GM18867 (cell line): ENCODE data around the gene NDUFAF3.

Experiments
- ATAC-seq: cut with Tn5 transposase; IDR thresholded peaks from one replicate; pipeline ENCODE4 v1.9.1; 2021; ENCODE audit warnings: mild to moderate bottlenecking, moderate library complexity; ENCODE audit not compliant: unreplicated experiment

NDUFAF3 gene, protein sequence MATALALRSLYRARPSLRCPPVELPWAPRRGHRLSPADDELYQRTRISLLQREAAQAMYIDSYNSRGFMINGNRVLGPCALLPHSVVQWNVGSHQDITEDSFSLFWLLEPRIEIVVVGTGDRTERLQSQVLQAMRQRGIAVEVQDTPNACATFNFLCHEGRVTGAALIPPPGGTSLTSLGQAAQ

DNA sequence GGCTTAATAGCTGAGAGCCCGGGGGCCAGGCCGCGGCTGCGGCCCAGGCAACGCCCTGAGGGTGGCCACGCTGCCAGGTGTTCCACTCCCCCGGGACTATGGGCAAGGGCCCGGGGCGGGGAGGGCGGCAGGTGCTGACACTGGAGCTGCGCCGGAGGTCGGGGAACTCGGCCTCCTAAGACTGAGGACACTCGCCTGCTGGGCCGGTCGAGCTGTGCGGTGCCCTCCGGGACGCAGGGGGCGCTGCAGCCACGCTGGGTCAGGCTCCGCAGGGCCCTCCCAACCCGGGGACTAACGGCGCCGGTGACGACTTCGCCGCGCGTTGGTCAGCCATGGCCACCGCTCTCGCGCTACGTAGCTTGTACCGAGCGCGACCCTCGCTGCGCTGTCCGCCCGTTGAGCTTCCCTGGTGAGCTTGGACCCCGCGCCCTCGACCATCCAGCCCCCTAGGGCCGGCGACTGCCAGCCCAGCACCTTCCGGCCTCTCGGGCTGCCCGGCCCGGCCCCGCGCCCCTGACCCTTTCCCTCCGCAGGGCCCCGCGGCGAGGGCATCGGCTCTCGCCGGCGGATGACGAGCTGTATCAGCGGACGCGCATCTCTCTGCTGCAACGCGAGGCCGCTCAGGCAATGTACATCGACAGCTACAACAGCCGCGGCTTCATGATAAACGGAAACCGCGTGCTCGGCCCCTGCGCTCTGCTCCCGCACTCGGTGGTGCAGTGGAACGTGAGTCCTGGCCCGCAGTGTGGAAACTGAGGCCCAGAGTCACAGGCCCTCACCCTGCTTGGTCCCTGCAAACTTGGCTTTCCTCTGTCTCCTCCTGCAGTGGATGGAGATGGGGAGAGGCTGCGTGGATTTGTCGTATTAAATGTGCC is at the start of gene NDUFAF3:
NDUFAF3 (plus strand) TSS at position 309 of the 875 bp plus-strand sequence; CDS start at position 333, 24 bp downstream.
- ATAC-seq: peak; percentile 53

DNA sequence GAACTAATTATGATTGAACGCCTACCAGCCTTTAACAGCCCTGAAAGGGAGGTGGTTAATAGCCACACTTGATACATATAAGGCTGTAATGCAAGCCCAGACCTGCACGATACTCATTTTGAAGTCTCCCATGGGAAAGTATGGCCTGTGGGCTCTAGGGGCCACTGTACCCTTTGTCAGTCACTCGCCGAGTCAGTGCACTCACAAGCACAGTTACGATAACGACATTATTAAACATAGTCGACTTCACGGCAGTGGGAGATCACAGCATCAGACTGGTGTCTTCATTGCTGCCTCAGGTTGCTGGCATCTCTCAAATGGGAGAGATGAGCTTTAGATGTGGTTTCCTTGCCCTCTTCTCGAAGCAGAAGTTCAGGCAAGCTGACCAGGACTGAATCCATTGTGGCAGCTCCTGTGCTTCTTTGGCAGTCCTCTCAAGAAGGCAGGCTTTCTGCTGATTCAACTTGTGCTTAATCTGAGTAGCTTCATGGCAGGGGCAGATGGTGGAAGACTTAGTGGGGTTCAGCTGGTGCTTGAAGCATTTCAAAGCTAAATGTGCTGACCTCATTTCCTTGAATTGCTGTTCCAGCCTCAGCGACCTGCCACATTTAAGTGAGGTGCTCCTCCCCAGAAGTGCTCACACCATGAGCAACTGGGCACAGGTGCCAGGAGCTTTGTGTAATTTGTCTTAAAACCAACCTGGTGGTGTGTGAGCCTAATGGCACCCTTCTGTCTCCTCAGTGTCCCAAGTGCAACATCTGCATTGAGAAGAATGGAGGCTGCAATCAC is 47.7 kb upstream of the NDUFAF3 start:
- no peak for ATAC-seq

DNA sequence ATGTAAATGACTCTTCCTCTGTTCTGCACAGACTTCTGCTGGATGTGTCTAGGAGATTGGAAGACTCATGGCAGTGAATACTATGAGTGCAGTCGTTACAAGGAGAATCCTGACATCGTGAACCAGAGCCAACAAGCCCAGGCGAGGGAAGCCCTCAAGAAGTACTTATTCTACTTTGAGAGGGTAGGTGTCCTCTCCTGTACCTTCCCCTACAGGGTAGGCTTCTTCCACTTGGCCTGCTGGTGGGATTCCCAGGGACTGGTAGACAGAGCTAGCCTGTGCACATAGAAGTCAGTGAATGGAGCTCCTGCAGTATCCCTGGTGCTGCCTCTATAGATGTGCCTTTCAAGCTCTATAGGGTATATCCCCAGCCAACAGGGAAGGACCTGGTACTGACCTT is 42.5 kb upstream of the NDUFAF3 start:
- no peak for ATAC-seq

DNA sequence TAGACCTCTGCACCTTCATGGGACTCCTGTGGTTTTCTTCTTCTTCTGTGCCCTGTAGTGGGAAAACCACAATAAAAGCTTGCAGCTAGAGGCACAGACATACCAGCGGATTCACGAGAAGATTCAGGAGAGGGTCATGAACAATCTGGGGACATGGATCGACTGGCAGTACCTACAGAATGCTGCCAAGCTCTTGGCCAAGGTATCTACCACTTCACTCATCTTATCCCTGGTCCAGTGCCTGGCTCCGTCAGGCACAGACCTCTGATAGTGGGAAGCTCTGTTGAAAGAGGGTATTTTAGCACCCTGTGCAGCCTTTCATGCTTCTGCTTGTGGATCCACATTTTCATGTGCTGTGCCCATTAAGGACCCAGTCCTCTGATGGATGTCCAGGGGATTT is 41.6 kb upstream of the NDUFAF3 start:
- ATAC-seq: no peak

DNA sequence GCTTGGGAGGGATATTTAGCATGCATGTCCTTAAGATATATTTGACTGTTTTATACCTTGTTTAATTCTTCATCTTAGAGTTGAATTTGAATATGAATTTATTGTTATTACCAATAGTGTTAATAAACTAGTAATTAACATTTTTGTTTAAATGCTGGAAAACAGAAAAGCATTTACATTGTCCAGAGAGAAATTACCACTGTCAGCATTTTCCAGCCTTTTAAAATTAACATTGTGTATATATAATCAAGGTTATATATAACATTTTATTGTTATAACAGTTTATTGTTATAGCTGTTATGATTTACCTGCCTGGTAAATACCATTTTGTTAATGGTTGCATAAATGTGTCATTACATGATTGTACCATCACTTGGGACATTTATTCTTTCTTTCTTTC is 39.9 kb upstream of the NDUFAF3 start:
- no peak for ATAC-seq

DNA sequence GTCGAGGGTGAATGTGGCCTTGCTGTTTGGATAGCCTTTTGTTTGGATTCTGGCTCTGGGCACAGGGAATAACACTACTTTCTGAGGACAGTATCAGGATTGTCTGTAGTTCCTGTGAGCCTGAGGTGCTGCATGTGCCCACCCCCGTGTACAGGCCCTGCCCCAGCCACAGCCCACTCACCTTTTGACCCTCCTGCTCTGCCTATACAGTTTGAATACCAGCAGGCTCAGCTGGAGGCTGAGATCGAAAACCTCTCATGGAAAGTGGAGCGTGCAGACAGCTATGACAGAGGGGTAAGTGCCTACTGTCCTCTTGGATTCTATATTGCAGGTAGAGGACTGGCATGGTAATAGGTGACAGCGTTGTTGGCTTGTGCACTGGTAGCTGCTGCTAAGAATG is 39.2 kb upstream of the NDUFAF3 start:
- ATAC-seq: no peak

DNA sequence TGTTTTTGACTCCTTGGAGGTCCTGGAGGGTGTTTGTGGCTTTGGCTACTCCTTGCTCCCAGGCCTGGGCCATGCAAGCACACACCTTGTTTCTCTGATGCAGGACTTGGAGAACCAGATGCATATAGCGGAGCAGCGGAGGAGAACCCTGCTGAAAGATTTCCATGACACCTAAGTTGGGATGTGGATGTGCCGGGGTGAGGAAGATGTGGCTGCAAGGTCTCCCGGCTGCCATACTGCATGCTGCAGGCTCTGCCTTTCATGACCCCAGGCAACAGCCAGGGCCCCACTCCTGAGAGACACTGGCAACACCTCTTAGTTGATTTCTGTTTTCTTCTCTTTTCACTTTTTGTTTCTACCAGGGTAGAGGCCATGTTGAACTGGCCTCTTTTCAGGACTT is 38.8 kb upstream of the NDUFAF3 start:
- no peak for ATAC-seq

DNA sequence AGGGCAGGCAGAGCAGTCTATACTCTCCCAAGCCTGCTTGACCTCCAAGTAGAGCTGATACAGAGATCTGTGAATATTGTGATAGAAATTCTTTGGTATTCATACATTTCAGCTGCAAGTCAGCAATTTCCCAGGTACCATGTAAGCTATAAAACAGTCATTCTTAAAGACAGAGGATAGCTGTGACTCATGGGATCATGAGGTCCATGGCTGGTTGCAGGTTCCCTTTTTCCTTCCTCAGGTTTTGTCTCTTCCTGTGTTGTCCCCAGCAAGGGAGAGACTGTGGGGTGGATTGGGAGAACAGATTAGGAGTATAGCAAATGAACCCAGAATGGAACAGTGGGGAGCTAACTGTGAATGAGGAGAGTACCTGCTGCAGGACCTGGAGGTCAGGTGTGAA is 37.3 kb upstream of the NDUFAF3 start:
- ATAC-seq: no peak

DNA sequence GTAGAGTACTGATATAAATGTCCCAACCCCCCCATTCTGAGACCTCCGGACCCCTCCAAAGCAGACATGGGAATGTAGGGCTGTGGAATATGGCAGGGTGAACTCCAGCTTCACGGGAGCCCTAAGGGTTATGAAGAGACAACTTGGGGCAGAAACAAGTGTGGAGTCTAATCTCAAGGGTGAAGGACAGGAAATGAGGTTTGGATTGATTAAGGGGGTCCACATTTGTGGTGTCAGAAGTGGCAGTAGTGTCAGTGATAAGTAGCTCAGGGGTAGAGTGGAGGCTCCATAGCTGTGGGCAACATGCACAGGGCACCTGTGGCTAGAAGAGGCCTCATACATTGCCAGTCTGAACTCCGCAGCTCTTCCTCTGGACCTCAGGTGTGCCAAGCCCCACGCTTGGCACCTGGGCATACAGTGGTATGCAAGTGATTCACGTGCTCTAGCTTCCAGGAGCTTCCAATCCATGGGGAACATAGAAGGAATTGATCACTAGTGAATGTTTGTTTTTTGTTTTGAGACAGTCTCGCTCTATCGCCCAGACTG is 36.0 kb upstream of the NDUFAF3 start:
- no peak for ATAC-seq

DNA sequence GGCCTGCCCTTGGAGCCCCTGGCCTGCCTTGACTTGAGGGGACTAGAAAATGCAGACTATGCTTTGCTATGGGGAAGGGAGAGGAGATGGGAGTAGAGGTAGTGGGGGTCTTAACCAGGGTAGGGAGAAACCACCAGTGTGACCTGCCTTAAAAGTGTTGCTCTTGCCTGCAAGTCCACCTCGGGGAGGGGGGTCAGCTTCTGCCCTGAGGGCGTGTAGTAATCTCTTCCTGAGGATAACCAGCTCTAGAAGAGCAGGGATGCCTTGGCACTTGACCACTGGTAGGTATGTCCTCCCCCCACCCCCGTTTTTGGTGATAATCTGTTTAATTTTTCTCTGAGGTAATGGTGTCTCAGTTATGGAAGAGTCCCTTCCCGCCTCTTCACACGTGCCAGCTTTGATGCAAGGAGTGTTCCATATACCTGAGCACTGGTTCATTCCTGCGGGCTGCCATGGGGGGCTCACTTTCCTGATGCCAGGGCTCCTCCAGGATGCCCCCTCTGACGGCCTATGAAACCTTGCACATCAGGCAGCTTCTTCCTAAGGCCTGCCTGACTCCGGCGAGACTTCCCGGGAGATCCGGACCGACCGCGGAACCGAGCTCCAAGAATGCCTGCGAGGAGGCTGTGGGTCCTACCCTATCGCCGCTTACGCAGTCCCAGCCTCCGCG is 32.7 kb upstream of the NDUFAF3 start:
- no peak for ATAC-seq

DNA sequence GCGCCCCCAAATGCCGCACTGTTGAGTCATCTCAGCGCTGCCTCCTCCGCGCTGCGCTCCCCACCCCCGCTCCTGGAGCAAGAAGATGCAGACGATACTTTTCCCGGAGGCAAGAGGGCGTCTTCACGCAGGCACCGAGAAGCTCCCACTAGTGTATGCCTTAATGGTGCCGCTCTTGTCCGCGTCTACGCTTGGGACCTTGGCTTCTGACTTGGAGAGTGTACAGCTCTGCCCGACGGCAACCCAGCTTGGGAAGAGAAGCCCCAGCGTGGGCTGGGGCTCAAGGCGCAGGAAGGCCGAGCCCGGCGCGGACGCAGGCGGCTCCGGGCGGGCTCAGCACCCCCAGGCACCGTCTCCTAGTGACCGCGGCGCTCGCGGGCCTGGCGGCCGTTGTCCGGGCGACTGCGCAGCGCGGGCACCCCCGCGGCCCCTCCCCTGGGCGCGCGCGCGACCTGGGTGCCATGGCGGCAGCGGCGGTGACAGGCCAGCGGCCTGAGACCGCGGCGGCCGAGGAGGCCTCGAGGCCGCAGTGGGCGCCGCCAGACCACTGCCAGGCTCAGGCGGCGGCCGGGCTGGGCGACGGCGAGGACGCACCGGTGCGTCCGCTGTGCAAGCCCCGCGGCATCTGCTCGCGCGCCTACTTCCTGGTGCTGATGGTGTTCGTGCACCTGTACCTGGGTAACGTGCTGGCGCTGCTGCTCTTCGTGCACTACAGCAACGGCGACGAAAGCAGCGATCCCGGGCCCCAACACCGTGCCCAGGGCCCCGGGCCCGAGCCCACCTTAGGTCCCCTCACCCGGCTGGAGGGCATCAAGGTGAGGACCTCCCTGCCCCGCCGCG is 31.9 kb upstream of the NDUFAF3 start, which contains the start of gene P4HTM:
P4HTM (plus strand) TSS at position 446 of the 840 bp plus-strand sequence; CDS start at position 462, 16 bp downstream.
- ATAC-seq: peak; percentile 59

DNA sequence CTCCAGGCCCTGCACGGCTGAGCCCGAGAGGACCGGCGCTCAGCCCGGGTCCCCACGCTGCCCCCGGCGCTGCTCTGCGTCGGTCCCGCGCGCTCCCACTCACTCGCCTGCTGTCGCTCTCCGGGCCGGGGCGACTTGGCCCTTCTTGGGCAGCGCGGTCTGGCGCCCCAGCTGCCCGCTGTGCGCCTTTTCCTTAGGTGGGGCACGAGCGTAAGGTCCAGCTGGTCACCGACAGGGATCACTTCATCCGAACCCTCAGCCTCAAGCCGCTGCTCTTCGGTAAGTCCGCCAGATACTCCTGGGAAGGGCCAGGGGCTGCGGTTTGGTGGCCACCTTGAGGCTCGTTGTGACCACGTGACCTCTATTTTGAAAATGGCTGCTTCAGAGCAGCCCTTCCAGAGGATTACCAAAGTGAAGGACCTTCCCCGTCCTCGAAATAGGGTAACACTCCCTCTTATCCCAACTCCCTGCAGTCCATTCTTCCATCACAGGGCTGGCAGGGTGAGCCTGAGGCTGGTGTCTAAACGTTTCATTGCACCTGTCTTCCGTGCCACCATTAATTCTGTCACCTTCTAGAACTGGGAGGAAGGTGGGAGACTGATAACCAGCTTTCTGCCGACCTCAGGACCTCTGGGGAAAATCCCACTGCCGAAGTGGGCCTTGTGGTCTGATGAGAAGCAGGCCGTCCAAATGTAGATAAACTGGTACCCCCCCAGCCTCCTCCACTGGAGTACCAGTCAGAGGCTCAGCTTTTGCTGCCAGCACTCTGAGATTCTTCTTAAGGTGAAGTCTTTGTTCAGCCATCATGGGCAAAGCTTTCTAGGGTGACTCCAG is 31.1 kb upstream of the NDUFAF3 start:
- ATAC-seq: peak; percentile 18

DNA sequence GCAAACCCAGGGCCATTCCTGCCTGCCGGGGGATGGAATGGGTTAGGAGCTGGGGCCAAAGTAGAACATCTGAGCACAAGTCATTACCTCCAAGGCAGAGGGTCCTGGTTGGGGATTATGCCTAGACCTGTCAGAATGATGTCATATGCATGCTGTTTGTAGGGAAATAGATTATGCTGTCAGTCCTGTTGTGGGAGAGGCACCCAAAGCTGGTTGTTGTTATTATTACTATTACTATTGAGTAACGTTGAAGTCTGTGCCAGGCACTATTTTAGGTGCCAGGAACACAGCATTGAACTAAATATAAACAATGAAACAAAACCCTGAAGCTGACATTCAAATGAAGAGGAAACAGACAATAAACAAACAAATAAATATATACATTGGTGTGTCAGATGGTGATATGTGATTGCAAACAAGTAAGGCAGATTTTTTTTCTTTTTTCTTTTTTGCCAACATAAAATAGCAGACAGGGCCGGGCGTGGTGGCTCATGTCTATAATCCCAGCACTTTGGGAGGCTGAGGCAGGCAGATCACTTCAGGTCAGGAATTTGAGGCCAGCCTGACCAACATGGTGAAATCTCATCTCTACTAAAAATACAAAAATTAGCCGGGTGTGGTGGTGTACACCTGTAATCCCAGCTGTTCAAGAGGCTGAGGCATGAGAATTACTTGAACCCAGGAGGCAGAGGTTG is 29.9 kb upstream of the NDUFAF3 start:
- ATAC-seq: no peak

DNA sequence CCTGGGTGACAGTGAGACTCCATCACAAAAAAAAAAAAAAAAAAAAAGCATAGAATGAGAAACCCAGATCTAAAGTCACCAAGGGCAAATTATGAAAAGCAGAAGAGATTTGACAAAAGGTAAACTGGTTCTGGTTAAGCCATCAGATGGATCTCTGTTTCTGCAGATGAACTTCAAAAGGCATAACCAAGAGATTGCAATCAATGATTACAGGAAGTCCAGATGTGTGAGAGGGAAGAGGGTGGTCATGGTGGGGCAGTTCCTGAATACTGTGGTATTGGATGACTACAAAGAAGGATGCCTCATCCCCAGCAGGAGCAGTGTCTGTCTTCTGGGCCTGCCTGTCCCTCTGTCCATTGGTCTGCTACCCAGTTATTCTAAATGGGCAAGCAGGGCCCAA is 28.1 kb upstream of the NDUFAF3 start:
- ATAC-seq: no peak

DNA sequence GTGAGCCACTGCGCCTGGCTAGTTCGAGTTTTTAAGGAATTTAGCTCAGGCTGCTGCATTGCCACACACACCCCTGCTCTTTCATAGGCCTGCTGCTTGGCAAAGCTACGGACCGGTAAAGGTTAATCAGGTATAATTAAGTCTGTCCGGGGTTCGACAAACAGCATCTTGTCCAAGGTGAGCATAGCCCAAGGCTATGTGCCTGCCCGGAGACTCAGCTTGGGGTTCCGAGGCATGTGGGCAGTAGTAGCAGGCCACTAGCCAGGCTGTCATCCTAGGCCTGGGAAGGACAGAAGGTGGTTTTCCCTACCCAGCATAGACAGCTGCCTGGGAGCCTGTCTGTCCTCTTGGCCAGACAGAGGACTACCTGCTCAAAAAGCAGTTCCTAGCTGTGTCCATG is 25.3 kb upstream of the NDUFAF3 start:
- ATAC-seq: no peak

DNA sequence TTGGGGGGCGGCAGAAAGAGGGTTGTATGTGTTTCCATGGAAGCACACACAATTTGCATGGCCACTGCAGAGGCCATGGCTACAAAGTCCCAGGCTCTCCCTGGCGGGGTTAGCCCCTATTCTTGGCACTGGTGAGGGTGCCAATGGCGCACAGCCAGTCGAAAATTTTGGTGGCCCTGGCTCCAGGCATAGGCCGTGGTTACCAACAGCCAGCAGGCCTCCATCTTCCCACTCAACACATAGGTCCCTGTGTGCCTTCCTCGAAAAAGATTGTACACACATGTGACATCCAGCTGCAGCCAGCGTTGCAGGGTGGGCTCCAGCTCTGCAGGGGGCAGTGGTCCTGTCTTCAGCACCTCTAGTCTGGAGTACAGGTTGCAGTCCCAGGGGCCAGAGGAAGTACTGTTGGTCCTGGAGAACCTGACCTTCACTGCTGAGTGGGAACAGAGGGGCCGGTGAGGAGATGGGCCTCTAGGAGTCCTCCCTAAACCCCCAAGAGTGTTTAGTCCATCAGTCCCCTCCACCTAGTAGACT is 24.8 kb upstream of the NDUFAF3 start:
- ATAC-seq: no peak

DNA sequence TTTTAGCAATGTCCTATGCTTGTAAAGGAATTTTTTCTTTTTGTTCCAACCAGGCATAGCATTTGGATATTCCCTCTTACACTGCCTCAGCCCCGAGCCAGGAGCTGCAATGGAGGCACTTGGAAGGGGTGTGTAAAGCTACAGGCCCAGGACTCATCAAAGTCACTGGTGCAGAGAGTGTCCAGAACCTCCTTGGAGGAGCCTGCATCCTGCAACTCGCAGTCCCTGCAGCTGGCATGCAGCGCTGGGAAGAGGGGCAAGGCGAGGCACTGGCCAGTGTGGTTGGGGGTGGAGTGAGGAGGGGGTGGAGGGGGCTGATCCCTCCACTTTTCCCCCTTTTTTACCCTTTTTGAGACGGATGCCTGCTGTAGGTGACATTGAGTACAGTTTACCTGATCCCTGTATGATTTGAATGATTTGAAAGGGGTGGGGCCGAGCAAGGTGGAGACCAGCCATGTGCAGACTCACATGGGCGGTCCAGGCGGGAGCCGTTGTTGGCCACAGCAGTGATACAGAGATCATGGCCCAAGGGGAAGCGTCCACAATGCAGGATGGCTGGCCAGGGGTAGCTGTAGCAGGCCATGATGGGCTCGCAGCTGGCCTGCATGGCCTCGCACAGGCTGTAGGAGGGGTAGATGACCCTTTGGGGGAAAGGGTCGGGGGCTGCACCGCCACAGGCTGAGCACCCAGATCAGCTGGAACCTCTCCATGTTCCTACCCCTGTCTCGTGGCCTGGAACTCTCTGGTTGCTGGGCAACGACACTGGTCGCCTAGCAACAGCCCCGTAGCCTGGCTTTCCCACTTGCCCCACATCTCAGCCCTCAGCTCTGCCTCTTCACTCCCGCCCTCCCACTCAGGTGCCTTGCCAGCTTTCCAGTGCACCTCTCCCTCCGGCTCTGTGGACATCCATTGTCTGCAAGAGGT is 23.9 kb upstream of the NDUFAF3 start:
- ATAC-seq: no peak
